Measurements from ENCODE around the gene CCDC102B.
A peak's percentile ranks its signal among the peaks of the same experiment; 100 is the strongest.
"Not testable (repeated sequence)": the region's sequence is repeated elsewhere in the genome, so short reads cannot be mapped to it uniquely, and the experiment has no call there.

The CCDC102B gene

DNA sequence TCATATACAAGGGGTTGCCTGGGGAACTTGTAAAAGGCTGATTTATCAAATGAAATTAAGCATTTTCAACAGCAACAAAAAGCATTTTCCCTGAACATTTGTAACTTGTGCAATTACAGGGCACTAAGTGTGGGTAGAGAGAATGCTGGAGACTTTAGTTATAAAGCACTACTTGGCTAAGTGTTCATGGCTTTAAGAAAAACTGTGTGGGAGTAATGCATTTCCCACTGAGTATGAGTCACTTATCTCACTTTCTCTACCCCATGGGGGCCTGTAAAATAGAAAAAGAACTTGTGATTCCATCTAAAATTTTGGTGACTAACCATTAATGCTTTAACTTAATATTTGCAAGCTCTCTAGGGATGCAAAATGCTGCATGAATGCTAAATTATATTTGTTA, 193.4 kb downstream of the CCDC102B start:
- H3K4me3 ChIP-seq (ENCODE audit: low read depth, low read length): no peak overlapping the region
- in situ Hi-C loops (cut with HindIII; ENCODE audit: low sequenced_read_pairs): no loop called here
- TF ChIP-seq, protein P1, sequence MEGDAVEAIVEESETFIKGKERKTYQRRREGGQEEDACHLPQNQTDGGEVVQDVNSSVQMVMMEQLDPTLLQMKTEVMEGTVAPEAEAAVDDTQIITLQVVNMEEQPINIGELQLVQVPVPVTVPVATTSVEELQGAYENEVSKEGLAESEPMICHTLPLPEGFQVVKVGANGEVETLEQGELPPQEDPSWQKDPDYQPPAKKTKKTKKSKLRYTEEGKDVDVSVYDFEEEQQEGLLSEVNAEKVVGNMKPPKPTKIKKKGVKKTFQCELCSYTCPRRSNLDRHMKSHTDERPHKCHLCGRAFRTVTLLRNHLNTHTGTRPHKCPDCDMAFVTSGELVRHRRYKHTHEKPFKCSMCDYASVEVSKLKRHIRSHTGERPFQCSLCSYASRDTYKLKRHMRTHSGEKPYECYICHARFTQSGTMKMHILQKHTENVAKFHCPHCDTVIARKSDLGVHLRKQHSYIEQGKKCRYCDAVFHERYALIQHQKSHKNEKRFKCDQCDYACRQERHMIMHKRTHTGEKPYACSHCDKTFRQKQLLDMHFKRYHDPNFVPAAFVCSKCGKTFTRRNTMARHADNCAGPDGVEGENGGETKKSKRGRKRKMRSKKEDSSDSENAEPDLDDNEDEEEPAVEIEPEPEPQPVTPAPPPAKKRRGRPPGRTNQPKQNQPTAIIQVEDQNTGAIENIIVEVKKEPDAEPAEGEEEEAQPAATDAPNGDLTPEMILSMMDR (IDR thresholded peaks at IDR 0.05; ENCODE audit: low read depth, low read length): no peak
- peak; percentile 70 for DNase-seq (ENCODE audit: low read depth, low spot score)

DNA sequence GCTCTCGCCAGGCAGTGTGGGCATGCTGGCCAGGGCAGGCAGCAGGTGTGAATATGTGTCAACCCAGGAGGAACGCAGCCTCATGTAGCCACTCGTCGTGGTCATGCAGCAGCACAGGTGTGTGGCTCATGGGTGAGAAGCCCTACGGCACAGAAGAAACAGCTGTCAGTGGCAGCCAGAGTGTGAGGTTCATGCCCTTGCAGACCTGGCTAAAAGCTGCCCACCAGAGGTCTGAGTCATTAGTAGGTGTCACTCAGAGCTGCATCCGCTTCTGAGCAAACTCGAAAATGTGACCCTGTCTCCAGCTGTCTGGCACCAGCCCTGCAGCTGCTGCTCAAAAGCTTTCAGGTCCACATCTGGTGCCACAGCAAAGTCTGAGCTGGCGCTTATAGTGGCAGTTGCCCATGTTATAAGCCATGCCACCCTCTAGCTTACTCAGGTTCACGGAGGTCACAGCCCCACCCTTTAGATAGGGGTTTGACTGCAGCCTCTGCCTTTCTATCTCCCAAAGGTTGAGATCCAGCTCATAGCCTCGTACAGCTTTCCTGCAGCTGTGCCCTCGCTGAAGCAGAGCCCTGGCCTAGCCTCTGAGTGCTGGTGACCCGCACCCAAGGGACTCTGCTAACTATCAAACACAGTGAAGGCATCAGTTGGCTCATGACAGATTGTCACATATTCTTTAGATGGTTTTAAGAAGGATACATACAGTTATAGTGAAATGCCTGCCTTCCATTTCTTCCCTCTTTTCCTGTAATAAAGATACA, 195.0 kb downstream of the CCDC102B start:
- no peak overlapping the region for H3K4me3 ChIP-seq (ENCODE audit: low read depth, low read length)
- in situ Hi-C loops (cut with HindIII; ENCODE audit: low sequenced_read_pairs): no loop called here
- DNase-seq (ENCODE audit: low read depth, low spot score): no peak
- TF ChIP-seq, protein P1 (IDR thresholded peaks at IDR 0.05; ENCODE audit: low read depth, low read length): no peak

DNA sequence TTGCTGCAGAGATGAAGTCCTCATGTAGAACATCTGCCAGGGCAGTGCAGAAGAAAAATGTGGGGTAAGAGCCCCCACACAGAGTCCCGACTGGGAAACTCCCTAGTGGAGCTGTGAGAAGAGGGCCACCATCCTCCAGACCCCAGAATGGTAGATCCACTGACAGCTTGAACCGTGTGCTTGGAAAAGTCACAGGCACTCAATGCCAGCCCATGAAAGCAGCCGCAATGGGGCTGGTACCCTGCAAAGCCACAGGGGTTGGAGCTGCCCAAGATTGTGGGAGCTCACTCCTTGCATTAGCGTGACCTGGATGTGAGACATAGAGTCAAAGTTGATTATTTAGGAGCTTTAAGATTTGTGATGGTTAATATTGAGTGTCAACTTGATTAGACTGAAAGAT, 197.8 kb downstream of the CCDC102B start:
- in situ Hi-C loops (cut with HindIII; ENCODE audit: low sequenced_read_pairs): no loop called here
- H3K4me3 ChIP-seq (ENCODE audit: low read depth, low read length): no peak overlapping the region
- DNase-seq (ENCODE audit: low read depth, low spot score): no peak
- TF ChIP-seq, protein P1 (IDR thresholded peaks at IDR 0.05; ENCODE audit: low read depth, low read length): no peak

DNA sequence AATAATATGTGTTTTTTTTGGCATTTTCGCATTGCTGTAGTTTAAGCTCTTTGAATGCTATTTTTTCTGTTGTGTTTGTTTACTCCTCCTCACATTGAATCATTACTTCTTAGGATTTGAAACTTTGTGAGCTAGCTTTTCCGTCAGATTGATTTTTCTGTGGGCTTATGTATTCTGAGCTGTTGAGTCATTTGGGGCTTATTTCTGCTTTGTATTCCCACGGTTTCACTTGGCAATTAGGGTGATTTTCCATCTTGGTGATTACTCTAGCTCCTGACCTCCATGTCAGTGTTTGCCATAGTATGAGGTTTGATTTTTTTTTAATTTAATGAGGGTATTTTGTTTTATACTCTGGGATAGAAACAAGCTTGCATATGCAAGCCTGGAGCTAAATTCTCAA, 200.0 kb downstream of the CCDC102B start:
- no peak overlapping the region for H3K4me3 ChIP-seq (ENCODE audit: low read depth, low read length)
- TF ChIP-seq, protein P1 (IDR thresholded peaks at IDR 0.05; ENCODE audit: low read depth, low read length): no peak
- no peak for DNase-seq (ENCODE audit: low read depth, low spot score)
- in situ Hi-C loops (cut with HindIII; ENCODE audit: low sequenced_read_pairs): no loop called here

DNA sequence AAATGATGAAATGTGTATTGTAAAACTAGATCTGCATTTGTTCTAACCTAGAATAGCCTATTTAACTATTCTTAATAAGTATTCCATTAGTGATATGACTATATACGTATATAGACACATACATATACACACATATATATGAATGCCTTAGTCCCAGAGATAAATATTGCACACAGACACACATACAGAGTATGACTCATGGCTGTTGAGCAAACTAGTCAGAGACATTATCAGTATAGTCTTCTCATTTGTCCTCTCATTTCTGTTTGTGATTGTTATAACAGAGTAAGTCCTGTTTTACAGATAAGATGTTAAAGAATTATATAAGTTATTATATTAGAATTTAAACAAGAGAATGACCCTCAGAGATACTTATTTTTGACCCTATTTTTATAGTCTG, 202.5 kb downstream of the CCDC102B start:
- DNase-seq (ENCODE audit: low read depth, low spot score): no peak
- H3K4me3 ChIP-seq (ENCODE audit: low read depth, low read length): no peak overlapping the region
- TF ChIP-seq, protein P1 (IDR thresholded peaks at IDR 0.05; ENCODE audit: low read depth, low read length): no peak
- in situ Hi-C loops (cut with HindIII; ENCODE audit: low sequenced_read_pairs): no loop called here

DNA sequence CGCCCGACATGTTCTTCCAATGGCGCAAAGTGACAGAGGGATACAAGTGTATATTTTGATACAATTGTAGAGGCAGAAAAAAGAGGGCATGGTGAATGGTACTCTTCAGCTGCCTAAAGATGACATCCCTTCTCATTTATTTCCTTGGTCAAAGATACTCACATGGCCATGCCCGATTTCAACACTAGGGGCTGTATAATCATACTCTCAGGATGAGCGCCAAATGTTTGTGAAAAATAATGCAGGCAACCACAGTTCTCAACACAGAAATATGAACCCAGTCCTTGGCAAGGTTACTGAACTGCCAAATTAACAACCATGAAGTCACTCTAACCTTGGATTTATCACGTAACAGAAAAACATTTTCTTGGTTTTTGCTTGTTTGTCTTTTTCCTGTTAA, 204.4 kb downstream of the CCDC102B start:
- TF ChIP-seq, protein P1 (IDR thresholded peaks at IDR 0.05; ENCODE audit: low read depth, low read length): peak; percentile 6
- no peak overlapping the region for H3K4me3 ChIP-seq (ENCODE audit: low read depth, low read length)
- DNase-seq (ENCODE audit: low read depth, low spot score): no peak
- in situ Hi-C loops (cut with HindIII; ENCODE audit: low sequenced_read_pairs): no loop called here

DNA sequence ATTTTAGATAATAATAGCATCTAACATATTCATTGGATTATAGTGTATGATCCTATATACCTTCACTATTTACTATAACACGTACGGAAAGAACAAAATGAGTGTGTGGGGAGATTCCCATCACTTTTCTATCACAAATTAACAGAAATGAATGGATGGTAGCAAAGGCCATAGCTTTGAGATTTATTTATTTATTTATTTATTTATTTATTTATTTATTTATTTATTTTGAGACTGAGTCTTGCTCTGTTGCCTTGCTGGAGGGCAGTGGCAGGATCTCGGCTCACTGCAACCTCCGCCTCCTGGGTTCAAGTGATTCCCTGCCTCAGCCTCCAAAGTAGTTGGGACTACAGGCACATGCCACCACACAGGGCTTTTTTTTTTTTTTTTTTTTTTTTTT, 208.3 kb downstream of the CCDC102B start:
- DNase-seq (ENCODE audit: low read depth, low spot score); in situ Hi-C loops (cut with HindIII; ENCODE audit: low sequenced_read_pairs); H3K4me3 ChIP-seq (ENCODE audit: low read depth, low read length): not testable (repeated sequence)

Data from astrocyte of the spinal cord (primary cell).